Brain pericyte (primary cell): ENCODE measurements around the gene TAF11L14.
"Not testable (repeated sequence)": the region's sequence is repeated elsewhere in the genome, so short reads cannot be mapped to it uniquely, and the experiment has no call there.

Source experiments
- DNase-seq: peaks from one replicate; pipeline ENCODE4 v3.0.0-alpha.2; 2012; ENCODE audit warnings: low read depth, low spot score

The TAF11L14 gene

DNA sequence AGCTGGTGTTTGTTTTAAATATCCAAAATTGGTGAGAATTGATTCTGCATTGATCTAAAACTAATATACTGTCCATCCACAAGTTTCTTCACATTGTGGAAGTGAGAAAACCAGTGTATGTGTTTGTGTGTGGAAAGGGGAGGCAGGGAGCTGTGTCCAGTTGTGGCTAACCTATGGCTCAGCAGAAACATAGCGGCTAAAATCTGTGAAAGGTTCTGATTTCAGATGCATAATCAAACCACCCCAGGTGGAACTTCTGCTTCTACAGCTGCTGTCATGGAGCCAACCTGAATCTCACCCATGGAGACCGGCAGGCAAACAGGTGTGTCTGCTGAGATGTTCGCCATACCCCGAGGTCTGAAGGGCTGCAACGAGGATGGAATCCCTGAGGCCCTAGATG is at the start of gene TAF11L14:
TSS of gene TAF11L14 (plus strand) at position 301 of the 400 bp plus-strand sequence.
- DNase-seq, result no peak

DNA sequence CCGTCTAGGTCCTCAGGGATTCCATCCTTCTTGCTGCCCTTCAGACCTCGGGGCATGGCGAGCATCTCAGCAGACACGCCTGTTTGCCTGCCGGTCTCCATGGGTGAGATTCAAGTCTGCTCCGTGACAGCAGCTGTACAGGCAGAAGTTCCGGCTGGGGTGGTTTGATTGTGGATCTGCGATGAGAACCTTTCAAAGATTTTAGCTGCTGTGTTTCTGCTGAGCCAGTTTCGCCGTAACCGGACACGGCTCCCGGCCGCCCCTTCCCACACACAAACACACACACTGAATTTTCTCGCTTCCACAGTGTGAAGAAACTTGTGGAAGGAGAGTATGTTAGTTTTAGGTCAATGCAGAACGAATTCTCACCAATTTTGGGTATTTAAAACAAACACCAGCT is 48.6 kb upstream of the TAF11L14 start, which contains the start of gene TAF11L7:
TSS of gene TAF11L7 (minus strand) at position 101 of the 400 bp plus-strand sequence.
- DNase-seq, result not testable (repeated sequence)

DNA sequence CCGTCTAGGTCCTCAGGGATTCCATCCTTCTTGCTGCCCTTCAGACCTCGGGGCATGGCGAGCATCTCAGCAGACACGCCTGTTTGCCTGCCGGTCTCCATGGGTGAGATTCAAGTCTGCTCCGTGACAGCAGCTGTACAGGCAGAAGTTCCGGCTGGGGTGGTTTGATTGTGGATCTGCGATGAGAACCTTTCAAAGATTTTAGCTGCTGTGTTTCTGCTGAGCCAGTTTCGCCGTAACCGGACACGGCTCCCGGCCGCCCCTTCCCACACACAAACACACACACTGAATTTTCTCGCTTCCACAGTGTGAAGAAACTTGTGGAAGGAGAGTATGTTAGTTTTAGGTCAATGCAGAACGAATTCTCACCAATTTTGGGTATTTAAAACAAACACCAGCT is 43.4 kb upstream of the TAF11L14 start, which contains the start of gene TAF11L8:
TSS of gene TAF11L8 (minus strand) at position 101 of the 400 bp plus-strand sequence.
- not testable (repeated sequence) for DNase-seq

DNA sequence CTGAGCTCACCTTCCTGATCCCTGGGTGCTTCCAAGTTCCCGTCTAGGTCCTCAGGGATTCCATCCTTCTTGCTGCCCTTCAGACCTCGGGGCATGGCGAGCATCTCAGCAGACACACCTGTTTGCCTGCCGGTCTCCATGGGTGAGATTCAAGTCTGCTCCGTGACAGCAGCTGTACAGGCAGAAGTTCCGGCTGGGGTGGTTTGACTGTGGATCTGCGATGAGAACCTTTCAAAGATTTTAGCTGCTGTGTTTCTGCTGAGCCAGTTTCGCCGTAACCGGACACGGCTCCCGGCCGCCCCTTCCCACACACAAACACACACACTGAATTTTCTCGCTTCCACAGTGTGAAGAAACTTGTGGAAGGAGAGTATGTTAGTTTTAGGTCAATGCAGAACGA is 40.0 kb upstream of the TAF11L14 start, which contains the start of gene TAF11L9:
TSS of gene TAF11L9 (minus strand) at position 140 of the 400 bp plus-strand sequence.
- not testable (repeated sequence) for DNase-seq

DNA sequence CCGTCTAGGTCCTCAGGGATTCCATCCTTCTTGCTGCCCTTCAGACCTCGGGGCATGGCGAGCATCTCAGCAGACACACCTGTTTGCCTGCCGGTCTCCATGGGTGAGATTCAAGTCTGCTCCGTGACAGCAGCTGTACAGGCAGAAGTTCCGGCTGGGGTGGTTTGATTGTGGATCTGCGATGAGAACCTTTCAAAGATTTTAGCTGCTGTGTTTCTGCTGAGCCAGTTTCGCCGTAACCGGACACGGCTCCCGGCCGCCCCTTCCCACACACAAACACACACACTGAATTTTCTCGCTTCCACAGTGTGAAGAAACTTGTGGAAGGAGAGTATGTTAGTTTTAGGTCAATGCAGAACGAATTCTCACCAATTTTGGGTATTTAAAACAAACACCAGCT is 36.5 kb upstream of the TAF11L14 start, which contains the start of gene TAF11L10:
TSS of gene TAF11L10 (minus strand) at position 101 of the 400 bp plus-strand sequence.
- not testable (repeated sequence) for DNase-seq

DNA sequence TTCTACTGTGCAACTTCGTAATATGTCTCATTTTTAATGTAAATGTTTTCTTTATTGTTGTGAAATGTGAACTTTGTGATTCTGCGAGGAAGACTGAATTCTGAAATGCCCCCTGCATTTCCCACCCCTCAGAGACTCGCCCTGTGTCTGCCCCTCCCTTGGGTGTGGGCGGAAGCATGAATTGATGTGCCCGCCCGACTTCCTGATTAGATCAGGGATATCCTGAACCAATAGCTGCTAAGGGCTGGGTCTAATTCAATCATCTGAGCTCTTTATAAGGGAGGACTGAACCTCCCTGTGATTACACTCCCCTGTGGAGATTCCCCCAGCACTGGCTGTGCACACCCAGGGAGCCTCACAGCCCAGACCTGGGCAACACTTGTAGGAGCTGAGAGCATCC is 30.4 kb upstream of the TAF11L14 start, which contains the start of gene TAF11L11:
TSS of gene TAF11L11 (plus strand) at position 304 of the 400 bp plus-strand sequence.
- not testable (repeated sequence) for DNase-seq

DNA sequence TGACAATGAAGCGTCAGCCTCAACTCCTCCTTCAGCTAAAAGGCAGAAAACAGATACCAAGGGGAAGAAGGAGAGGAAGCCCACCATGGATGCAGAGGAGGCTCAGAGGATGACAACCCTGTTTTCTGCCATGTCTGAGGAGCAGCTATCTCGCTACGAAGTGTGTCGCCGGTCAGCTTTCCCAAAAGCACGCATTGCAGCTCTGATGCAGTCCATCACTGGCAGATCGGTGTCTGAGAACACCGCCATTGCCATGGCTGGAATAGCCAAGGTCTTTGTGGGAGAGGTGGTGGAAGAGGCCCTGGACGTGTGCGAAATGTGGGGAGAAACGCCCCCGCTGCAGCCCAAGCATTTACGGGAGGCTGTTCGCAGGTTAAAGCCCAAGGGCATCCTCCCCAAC is 29.3 kb upstream of the TAF11L14 start:
- DNase-seq, result no peak

DNA sequence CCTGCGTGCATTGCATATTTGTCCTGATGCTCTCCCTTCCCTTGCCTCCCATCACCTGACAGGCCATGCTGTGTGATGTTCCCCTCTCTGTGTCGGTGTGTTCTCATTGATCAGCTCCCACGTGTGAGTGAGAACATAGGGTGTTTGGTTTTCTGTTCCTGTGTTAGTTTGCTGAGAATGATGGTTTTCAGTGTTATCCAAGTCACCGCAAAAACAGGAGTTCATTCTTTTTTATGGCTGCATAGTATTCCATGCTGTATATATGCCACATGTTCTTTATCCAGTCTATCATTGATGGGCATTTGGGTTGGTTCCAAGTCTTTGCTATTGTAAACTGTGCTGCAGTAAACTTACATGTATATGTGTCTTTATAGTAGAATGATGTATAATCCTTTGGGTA is 26.8 kb upstream of the TAF11L14 start:
- DNase-seq, result not testable (repeated sequence)

DNA sequence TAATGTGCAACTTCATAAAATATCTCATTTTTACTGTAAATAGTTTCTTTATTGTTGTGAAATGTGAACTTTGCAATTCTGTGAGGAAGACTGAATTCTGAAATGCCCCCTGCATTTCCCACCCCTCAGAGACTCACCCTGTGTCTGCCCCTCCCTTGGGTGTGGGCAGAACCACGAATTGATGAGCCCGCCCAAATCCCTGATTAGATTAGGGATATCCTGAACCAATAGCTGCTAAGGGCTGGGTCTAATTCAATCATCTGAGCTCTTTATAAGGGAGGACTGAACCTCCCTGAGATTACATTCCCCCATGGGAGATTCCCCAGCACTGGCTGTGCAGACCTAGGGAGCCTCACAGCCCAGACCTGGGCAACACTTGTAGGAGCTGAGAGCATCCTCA is 24.2 kb upstream of the TAF11L14 start, which contains the start of gene TAF11L12:
TSS of gene TAF11L12 (plus strand) at position 301 of the 400 bp plus-strand sequence.
- DNase-seq, result not testable (repeated sequence)

DNA sequence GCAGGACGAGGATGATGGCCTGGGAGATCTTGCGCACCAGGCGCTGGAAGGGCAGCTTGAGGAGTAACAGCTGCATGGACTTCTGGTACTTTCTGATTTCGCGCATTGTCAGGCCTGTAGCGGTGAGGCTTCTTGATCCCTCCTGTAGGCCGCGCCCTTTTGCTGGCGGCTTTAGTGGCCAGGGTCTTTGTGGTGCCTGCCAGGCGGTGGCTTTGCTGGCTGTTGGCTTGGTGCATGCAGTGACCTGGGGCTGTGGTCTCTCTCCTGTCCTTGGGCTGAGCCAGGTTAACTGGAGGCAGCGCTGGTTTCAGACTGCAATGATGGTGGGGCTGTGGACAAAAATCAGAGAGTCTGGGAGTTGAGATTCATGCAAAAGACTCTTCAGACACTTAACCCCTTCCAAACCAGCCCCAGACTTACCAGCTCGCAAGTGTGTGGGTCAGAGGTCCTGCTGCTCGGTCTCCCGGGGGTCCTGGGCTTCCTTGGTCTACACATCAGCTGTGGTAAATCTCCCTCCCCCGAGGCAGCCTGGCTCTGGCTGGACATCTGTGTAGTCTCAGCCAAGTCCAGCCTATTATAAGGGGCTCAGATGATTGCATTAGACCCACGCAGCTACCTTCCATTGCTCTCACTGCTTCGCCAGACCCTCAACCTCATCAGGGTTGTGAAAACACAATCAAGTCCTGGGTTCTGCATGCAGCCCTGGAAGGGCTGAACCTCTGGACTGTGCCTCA is 19.2 kb upstream of the TAF11L14 start:
- DNase-seq, result no peak

DNA sequence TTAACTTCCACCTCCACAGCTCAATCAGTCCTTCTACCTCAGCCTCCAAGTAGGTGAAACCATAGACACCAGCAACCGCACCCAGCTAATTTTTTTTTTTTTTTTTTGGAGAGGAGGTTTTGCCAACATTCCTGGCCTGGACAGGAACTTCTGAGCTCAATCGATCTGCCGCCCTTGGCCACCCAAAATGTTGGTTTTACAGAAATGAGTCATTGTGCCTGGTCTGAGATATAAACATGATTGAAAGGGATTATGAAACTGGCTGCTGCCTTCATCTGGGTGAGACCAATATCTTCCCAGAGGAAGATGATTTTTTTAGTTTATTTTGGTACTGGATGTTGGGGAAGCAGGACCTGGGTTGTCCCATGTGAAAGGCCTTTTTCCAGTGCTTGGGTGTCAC is 14.9 kb upstream of the TAF11L14 start:
- no peak for DNase-seq

DNA sequence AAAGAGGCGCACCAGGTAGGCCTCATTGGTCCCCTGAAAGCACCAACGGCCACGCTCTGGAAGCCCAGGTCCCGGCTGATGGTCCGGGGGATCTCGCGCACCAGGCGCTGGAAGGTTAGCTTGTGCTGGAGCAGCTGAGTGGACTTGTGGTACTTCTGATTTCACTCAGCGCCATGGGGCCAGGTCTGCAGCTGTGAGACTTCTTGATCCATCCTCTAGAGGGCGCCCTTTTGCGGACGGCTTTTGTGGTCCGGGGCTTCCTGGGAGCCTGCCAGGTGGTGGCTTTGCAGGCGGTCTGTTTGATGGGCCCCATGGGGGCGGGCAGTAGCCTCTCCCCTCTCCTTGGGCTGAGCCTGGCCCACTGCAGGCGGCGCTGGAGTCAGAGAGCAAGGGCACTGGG is 13.6 kb upstream of the TAF11L14 start:
- DNase-seq, result no peak

DNA sequence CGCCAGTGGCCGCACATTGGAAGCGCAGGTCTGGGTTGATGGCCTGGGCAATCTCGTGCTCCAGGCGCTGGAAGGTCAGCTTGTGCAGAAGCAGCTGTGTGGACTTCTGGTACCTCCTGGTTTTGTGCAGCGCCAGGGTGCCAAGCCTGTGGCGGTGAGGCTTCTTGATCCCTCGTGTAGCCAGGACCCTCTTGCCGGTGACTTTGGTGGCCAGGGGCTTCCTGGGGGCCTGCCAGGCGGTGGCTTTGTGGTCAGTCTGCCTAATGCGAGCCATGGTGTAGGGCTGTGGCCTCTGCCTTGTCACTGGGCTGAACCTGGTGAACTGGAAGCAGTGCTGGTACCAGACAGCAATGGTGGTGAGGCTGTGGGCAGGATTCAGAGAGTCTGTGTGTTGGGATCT is 8.6 kb upstream of the TAF11L14 start:
- DNase-seq, result no peak

DNA sequence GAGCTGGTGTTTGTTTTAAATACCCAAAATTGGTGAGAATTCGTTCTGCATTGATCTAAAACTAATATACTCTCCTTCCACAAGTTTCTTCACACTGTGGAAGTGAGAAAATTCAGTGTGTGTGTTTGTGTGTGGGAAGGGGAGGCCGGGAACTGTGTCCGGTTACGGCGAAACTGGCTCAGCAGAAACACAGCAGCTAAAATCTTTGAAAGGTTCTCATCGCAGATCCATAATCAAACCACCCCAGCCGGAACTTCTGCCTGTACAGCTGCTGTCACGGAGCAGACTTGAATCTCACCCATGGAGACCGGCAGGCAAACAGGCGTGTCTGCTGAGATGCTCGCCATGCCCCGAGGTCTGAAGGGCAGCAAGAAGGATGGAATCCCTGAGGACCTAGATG is 2.5 kb upstream of the TAF11L14 start, which contains the start of gene TAF11L13:
TSS of gene TAF11L13 (plus strand) at position 301 of the 400 bp plus-strand sequence.
- DNase-seq, result not testable (repeated sequence)

DNA sequence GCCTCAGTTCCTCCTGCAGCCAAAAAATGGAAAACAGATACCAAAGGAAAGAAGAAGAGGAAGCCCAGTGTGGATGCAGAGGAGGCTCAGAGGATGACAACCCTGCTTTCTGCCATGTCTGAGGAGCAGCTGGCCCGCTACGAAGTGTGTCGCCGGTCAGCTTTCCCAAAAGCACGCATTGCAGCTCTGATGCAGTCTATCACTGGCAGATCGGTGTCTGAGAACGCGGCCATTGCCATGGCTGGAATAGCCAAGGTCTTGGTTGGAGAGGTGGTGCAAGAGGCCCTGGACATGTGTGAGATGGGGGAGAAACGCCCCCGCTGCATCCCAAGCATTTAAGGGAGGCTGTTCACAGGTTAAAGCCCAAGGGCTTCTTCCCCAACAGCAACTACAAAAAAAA is 15.0 kb downstream of the TAF11L14 start:
- DNase-seq, result not testable (repeated sequence)

DNA sequence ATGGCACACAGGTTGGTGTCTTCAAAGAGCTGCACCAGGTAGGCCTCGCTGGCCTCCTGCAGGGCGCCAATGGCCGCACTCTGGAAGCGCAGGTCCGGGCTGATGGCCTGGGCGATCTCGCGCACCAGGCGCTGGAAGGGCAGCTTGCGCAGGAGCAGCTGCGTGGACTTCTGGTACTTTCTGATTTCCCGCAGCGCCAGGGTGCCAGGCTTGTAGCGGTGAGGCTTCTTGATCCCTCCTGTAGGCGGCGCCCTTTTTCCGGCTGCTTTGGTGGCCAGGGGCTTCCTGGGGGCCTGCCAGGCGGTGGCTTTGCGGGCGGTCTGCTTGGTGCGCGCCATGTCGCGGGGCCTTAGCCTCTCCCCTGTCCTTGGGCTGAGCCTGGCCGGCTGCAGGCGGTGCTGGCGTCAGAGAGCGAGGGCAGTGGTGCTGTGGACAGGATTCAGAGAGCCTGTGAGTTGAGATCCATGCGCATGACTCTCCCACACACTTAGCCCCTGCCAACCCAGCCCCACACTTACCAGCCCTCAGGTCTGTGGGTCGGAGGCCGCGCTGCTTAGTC is 21.0 kb downstream of the TAF11L14 start:
- not testable (repeated sequence) for DNase-seq

DNA sequence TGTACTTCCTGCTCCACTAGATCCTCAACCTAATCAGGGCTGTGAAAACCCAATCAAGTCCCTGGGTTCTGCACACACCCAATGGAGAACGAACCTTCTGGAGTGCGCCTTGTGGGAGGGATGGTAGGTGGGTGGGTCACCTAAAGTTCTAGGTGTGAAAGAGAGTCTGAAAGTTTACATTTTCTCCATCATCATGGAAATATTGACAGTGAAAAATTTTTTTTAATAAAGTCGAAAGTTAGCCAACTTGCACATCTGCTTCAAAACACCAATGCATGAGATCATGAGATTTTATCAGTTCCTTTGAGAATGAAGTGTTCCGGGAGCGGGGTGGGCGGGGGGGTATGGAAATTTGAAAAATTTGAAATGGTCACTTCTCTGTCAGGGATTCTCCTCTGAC is 21.7 kb downstream of the TAF11L14 start:
- DNase-seq, result no peak

DNA sequence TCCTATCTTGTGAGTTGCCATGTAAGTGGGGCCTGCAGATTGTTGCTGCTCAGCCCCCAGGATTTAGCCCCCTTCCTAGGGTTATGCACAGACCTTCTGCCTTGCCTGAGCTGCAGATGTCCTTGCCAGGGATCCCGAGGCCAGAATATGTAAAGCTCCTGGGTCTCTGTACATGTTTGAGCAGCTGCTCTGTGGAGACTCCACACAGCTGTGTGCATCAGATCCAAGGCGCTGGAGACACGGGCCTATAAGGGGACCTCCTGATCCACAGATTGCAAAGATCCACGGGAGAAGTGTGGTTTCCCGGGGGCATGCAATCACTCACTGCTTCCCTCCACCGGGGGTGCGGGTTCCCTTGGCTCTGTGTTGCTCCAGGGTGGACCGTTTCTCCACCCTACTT is 28.9 kb downstream of the TAF11L14 start:
- no peak for DNase-seq

DNA sequence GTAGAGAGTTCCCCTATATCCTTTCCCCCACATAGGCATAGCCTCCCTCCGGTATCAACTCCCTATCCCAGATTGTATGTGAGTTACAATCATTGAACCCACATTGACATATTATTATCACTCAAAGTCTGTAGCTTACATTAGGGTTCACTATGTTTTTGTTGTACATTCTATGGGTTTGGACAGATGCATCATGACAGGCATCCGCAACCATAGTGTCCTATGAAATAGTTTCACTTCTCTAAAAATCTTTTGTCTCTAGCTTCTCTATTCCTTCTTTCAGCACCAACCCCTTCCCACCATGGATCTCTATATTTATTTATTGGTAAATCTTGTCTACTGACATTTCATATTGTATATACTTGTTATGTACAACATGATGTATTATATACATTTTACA is 31.6 kb downstream of the TAF11L14 start:
- no peak for DNase-seq

DNA sequence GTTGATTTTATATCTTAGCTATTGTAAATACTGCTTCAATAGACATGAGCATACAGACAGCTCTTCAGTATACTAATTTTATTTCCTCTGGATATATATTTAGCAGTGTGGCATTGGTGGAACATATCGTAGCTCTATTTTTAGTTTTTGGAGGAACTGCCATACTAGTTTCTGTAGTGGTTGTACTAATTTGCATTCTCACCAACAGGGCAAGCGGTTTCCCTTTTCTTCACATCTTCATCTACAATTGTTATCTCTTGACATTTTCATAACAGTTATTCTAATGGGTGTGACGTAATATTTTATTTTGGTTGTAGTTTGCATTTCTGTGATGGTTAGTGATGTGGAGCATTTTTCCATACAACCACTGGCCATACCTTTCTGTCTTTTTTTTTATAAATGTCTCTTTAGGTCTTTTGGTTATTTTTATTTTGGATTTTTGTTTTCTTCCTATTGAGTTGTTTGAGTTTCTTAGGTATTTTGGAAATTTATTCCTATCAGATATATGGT is 32.5 kb downstream of the TAF11L14 start:
- no peak for DNase-seq

DNA sequence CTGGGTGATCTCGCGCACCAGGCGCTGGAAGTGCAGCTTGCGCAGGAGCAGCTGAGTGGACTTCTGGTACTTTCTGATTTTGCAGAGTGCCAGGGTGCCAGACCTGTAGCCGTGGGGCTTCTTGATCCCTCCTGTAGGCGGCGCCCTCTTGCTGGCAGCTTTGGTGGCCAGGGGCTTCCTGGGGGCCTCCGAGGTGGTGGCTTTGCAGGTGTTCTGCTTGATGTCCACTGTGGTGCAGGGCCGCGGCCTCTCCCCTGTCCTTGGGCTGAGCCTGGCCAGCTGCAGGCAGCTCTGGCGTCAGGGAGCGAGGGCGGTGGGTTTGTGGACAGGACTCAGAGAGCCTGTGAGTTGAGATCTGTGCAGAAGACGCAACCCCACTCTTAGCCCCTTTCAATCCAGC is 36.1 kb downstream of the TAF11L14 start:
- DNase-seq, result no peak

DNA sequence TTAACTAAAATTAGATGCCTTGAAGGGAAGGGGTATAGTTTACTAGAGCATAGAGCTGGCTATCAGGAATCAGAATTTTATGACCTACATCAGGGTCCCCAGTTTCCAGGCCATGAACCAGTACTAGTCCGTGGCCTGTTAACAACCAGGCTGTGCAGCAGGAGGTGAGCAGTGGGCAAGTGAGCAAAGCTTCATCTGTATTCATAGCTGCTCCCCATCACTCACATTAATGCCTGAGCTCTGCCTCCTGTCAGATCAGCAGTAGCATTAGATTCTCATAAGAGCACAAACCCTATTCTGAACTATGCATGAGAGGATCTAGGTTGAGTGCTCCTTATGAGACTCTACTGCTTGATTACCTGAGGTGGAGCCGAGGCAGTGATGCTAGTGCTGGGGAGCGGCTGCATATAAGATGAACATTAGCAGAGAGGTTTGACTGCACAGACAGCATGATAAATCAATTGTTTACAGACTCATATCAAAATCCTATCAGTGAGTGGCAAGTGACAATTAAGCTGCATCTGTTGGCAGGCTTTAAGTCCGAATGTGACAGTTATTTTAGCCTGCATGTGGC is 44.6 kb downstream of the TAF11L14 start:
- DNase-seq, result no peak
